Gastrocnemius medialis (tissue), 4 donors: ENCODE data around the gene PALLD.

Source experiments
- POLR2A ChIP-seq, 2 donors: fragments of 450-650 bp; IDR thresholded peaks; one replicate each; pipeline ENCODE4 v1.6.1; 2017; ENCODE audit warnings: antibody characterized with exemption in 2 of 2, mild to moderate bottlenecking in 2 of 2, moderate library complexity in 2 of 2
- TF ChIP-seq, protein P1 (sequence below), 5 experiments: fragments of 450-650 bp in 3 of 5; fragments of 200-600 bp in 2 of 5; sonication (generic) in 2 of 5; IDR thresholded peaks in 4 of 5; conservative IDR thresholded peaks in 1 of 5; 1 replicate in 4 of 5; 2 replicates in 1 of 5; pipeline ENCODE4 v1.5.1; 2016 to 2019; ENCODE audit warnings: antibody characterized with exemption in 5 of 5, mild to moderate bottlenecking in 3 of 5, moderate library complexity in 3 of 5

DNA sequence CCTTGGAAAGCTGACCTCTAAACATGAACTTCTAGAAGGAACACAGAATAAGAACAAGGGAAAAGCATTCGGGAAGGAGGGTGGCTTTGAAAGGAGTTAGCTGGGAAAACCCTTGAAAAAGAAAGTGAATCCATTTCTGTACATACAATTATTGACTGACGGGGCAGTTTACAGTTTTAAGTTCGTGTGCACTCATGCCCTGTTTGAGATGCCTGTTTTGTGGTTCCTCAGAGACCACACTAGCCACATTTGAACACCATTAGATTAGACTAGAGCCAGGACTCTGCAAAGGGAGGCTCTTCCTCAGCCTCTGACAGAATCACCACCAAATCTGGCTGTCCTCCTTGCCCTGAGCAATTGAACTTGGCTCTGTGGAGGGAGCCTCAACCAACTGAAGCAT is 158.3 kb downstream of the PALLD start:
- no peak for TF ChIP-seq POLR2A (IDR thresholded peaks at IDR 0.05)
- TF ChIP-seq, protein P1, sequence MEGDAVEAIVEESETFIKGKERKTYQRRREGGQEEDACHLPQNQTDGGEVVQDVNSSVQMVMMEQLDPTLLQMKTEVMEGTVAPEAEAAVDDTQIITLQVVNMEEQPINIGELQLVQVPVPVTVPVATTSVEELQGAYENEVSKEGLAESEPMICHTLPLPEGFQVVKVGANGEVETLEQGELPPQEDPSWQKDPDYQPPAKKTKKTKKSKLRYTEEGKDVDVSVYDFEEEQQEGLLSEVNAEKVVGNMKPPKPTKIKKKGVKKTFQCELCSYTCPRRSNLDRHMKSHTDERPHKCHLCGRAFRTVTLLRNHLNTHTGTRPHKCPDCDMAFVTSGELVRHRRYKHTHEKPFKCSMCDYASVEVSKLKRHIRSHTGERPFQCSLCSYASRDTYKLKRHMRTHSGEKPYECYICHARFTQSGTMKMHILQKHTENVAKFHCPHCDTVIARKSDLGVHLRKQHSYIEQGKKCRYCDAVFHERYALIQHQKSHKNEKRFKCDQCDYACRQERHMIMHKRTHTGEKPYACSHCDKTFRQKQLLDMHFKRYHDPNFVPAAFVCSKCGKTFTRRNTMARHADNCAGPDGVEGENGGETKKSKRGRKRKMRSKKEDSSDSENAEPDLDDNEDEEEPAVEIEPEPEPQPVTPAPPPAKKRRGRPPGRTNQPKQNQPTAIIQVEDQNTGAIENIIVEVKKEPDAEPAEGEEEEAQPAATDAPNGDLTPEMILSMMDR (IDR thresholded peaks at IDR 0.05 in 4 of 5, conservative IDR thresholded peaks at IDR 0.05 in 1 of 5) = no peak
